ENCODE measurements around the gene ADRA1B. TPM values are rescaled to one million over a fixed set of nuclear protein-coding genes. Genes with fewer than 3 reads are reported as not detected.

The ADRA1B gene
- total and polyA plus RNA-seq, 2 of the 8 experiments (the other 6 are each of a cell fraction or from before 2014, with no cell fraction given): not detected

DNA sequence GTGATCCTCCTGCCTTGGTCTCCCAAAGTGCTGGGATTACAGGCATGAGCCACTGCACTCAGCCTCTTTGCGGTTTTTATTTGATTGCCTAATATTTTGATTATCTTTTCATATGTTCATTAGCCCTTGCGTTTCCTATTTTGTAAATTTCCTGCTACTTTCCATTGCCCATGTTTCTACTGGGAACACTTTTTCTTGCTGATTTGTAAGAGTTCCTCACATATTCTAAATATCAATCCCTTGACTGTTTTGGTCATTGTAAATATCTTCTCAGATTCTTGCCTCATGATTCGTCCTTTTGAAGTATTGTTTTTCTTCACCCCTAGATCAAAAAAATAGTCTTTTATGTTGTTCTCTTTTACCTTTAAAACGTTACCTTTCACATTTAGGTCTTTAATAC lies 54.8 kb downstream of the ADRA1B start:
- H3K27me3 ChIP-seq (replicated peaks in 1 of 4; ENCODE audit: control insufficient read depth in 3 of 4, extremely low read depth in 1 of 4, insufficient read depth in 3 of 4, low read length in 3 of 4): peaks cover 26 to 41% (median 38%) of the 10 kb centered on the region in 4 experiments
- H3K4me2 ChIP-seq (ENCODE audit: insufficient read depth in 1 of 2, low read depth in 2 of 2, low read length in 2 of 2): no peak overlapping the region; a peak in 1 of 4 replicates
- WGBS, 2 experiments (ENCODE audit: extremely low coverage in 1 of 2, insufficient coverage in 1 of 2, insufficient read length in 1 of 2, insufficient replicate concordance in 2 of 2, low coverage in 1 of 2, low lambda C conversion rate in 2 of 2, missing lambda C conversion rate in 1 of 2): 70% methylated on average over 4 of the region's 4 CpGs; no CpG with 5 or more reads in 1 of the 2 experiments
- no peak overlapping the region for H3K27ac ChIP-seq (ENCODE audit: low read depth, low read length)
- H2BK20ac ChIP-seq (ENCODE audit: low read length): no peak overlapping the region
- H3K36me3 ChIP-seq (ENCODE audit: control insufficient read depth in 2 of 4, insufficient read depth in 4 of 4, low read length in 3 of 4): no peaks in the 10 kb centered on the region
- H3K4ac ChIP-seq (replicated peaks; ENCODE audit: insufficient read length, low read depth, low read length): no peak overlapping the region
- H3K79me2 ChIP-seq (ENCODE audit: control insufficient read depth in 1 of 2, insufficient read depth in 2 of 2, low read length in 2 of 2): no peaks in the 10 kb centered on the region
- H4K20me1 ChIP-seq (replicated peaks in 1 of 2; ENCODE audit: control insufficient read depth in 1 of 2, insufficient read depth in 2 of 2, low read length in 2 of 2): peaks cover 0 to 1% of the 10 kb centered on the region in 2 experiments
- H4K8ac ChIP-seq (ENCODE audit: extremely low read depth, insufficient read depth, low read length): no peak overlapping the region
- no peak overlapping the region for H4K5ac ChIP-seq (ENCODE audit: insufficient read length, low read depth, low read length)
- H2BK15ac ChIP-seq (ENCODE audit: low read length): no peak overlapping the region
- no peak overlapping the region for H2BK120ac ChIP-seq (replicated peaks; ENCODE audit: low read depth, low read length)
- H2AK5ac ChIP-seq (ENCODE audit: low read depth, low read length): no peak overlapping the region
- no peak overlapping the region for H2AFZ ChIP-seq (ENCODE audit: low read length)
- ChIA-PET CTCF (ENCODE audit: partially characterized antibody) (interaction anchor here (1.3 to 2.7 kb wide), 3 partner anchors 16 to 529 kb away, joined by 3 to 13 read pairs (median 10); no protein-coding TSS in a partner anchor), POLR2A (ENCODE audit: partially characterized antibody) (no interaction called here)
- H3K4me3 ChIP-seq (ENCODE audit: extremely low read depth in 1 of 4, insufficient read depth in 2 of 4, low read depth in 3 of 4, low read length in 4 of 4): no peak overlapping the region
- DNase-seq (ENCODE audit: low read depth in 1 of 2, low spot score in 2 of 2): no peak
- no peak overlapping the region for H3K9ac ChIP-seq (replicated peaks in 1 of 4; ENCODE audit: extremely low read depth in 1 of 4, low read depth in 3 of 4, low read length in 3 of 4)
- H3K79me1 ChIP-seq (ENCODE audit: low read depth, low read length): no peaks in the 10 kb centered on the region
- no peak overlapping the region for H4K91ac ChIP-seq (replicated peaks; ENCODE audit: insufficient read length, low read length)
- no peak overlapping the region for H2BK5ac ChIP-seq (ENCODE audit: low read depth, low read length)
- H3K4me1 ChIP-seq (replicated peaks in 1 of 4; ENCODE audit: control insufficient read depth in 3 of 4, insufficient read depth in 4 of 4, low read length in 3 of 4): peaks cover 0 to 4% (median 2%) of the 10 kb centered on the region in 4 experiments; a peak in 2 of 7 replicates
- H2BK12ac ChIP-seq (ENCODE audit: low read depth, low read length): no peak overlapping the region
- H3K23ac ChIP-seq (ENCODE audit: insufficient read length): no peak overlapping the region
- no peak for FAIRE-seq
- no peaks in the 10 kb centered on the region for H3K9me3 ChIP-seq (ENCODE audit: insufficient read depth in 2 of 2, low read depth in 1 of 2, low read length in 1 of 2)
- no peak overlapping the region for H3K14ac ChIP-seq (ENCODE audit: insufficient read length)
- peaks cover 13% of the 10 kb centered on the region; the same call in 1 of the 2 replicates for H3K23me2 ChIP-seq (ENCODE audit: low read depth, low read length)
- H3K18ac ChIP-seq (ENCODE audit: extremely low read depth, low read length): no peak overlapping the region
- no peak overlapping the region for H3K56ac ChIP-seq (replicated peaks; ENCODE audit: insufficient read length, low read depth, low read length)
- no peak for TF ChIP-seq TAF1 (IDR thresholded peaks at IDR 0.05; ENCODE audit: low read depth, low read length)
- no peak for TF ChIP-seq EZH2 (IDR thresholded peaks at IDR 0.05; ENCODE audit: low read depth, low read length, severe bottlenecking)
- no peak for TF ChIP-seq BRCA1 (IDR thresholded peaks at IDR 0.05; ENCODE audit: low read depth, low read length)
- no peak for TF ChIP-seq CREB1 (IDR thresholded peaks at IDR 0.05)
- TF ChIP-seq, protein P1, sequence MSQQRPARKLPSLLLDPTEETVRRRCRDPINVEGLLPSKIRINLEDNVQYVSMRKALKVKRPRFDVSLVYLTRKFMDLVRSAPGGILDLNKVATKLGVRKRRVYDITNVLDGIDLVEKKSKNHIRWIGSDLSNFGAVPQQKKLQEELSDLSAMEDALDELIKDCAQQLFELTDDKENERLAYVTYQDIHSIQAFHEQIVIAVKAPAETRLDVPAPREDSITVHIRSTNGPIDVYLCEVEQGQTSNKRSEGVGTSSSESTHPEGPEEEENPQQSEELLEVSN (IDR thresholded peaks at IDR 0.05): no peak
- TF ChIP-seq RBBP5 (IDR thresholded peaks at IDR 0.05; ENCODE audit: borderline replicate concordance, low read depth, low read length): no peak
- TF ChIP-seq SP4 (IDR thresholded peaks at IDR 0.05; ENCODE audit: low read length): no peak
- TF ChIP-seq RNF2 (IDR thresholded peaks at IDR 0.05; ENCODE audit: borderline replicate concordance, low read depth, low read length, missing control alignments, poor library complexity, severe bottlenecking): no peak
- no peak for TF ChIP-seq GTF2F1 (IDR thresholded peaks at IDR 0.05; ENCODE audit: borderline replicate concordance, low read depth, low read length)
- no peak for TF ChIP-seq HDAC2 (IDR thresholded peaks at IDR 0.05; ENCODE audit: borderline replicate concordance in 1 of 2, low read depth in 2 of 2, low read length in 2 of 2)
- TF ChIP-seq POLR2A (IDR thresholded peaks at IDR 0.05; ENCODE audit: control extremely low read depth in 1 of 2, low read depth in 2 of 2, low read length in 2 of 2): no peak
- TF ChIP-seq NRF1 (IDR thresholded peaks at IDR 0.05; ENCODE audit: low read depth, low read length): no peak
- no peak for TF ChIP-seq HDAC6 (IDR thresholded peaks at IDR 0.05; ENCODE audit: low read depth, low read length)
- no peak for TF ChIP-seq ZNF274 (IDR thresholded peaks at IDR 0.05; ENCODE audit: borderline replicate concordance, extremely low read depth, low read length)
